ENCODE measurements around the gene RPL28. TPM values are rescaled to one million over a fixed set of nuclear protein-coding genes. Genes with fewer than 3 reads are reported as not detected.

The RPL28 gene
- total RNA-seq, 4 donors from 2014 or later, result 20.7 to 1,084 (median 431) TPM

DNA sequence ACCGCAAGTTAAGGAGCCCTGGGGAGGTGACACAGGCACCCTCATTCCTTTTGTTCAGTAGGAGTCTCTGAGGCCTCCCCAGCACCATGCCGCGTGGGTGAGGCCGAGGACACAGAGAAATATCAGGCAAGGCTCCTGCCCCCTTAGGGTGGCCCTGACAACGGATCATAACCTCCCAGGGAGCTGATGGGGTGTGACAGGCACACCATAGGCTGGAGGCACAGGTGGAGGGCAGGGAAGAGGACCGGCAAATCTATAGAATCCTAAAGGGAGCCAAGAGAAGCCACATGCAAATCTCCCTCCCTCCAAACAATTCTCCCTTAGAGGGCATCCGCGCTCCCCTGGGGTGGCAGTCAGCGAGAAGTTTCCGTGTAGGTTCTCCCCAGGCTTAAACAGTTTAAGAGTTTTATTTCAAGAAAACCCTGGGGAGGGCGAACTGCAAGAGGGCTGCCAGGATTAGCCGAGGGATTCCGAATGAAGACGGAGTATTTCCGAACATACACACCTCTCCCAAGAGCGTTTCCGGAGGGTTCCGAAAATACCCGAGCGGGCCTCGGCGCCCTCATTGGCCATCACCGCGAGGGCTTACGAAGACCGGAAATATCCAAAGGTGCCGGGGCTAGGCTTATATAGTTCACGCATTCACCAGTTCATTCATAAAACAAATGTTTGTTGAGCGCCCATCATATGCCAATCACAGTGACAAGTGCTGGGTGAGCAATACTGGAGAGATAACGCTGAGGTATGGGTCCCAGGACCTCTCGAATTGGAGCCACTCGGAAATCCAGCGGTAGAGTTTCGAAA lies 610 bp upstream of the RPL28 start:
- peak; percentile 97 to 98 for DNase-seq
- Histone ChIP-seq H3K4me3 (peak overlapping the region; percentile 70 to 86), H3K36me3 (no peaks in the 10 kb centered on the region), H3K4me1 (peaks cover 17 to 30% of the 10 kb centered on the region in 2 donors), H3K27me3 (no peaks in the 10 kb centered on the region), H3K27ac (peak overlapping the region; percentile 89 to 97), H3K9me3 (no peaks in the 10 kb centered on the region)
- intact Hi-C loops (cut with DNase I; ENCODE audit: low total_unique reads), result loop anchor here (5.0 kb wide), 1 partner anchor 83 kb away; no protein-coding TSS in a partner anchor
- TF ChIP-seq, protein P1, sequence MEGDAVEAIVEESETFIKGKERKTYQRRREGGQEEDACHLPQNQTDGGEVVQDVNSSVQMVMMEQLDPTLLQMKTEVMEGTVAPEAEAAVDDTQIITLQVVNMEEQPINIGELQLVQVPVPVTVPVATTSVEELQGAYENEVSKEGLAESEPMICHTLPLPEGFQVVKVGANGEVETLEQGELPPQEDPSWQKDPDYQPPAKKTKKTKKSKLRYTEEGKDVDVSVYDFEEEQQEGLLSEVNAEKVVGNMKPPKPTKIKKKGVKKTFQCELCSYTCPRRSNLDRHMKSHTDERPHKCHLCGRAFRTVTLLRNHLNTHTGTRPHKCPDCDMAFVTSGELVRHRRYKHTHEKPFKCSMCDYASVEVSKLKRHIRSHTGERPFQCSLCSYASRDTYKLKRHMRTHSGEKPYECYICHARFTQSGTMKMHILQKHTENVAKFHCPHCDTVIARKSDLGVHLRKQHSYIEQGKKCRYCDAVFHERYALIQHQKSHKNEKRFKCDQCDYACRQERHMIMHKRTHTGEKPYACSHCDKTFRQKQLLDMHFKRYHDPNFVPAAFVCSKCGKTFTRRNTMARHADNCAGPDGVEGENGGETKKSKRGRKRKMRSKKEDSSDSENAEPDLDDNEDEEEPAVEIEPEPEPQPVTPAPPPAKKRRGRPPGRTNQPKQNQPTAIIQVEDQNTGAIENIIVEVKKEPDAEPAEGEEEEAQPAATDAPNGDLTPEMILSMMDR (IDR thresholded peaks at IDR 0.05), result peak in 1 of 4 experiments; percentile 6
- TF ChIP-seq POLR2A (IDR thresholded peaks at IDR 0.05), result no peak

DNA sequence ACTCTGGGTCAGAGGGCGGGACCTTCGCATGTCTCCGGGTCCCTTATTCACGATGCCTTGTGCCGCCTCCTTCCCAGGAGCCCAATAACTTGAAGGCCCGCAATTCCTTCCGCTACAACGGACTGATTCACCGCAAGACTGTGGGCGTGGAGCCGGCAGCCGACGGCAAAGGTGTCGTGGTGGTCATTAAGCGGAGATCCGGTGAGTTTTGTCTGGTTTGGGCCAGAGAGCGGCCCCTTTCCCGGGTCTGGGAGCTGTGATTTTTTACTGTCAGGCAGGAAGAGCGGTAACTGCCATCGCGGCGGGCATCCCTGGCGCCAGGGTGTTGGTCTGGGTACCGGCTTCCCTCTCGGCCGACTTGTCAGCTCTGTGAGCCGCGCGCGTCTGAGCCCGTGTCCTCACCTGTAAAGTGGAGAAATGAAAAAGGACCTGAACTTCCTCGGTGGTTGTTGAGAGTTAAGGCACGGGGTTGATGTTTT lies 800 bp downstream of the RPL28 start:
- Histone ChIP-seq H3K27me3 (no peaks in the 10 kb centered on the region), H3K4me1 (peaks cover 17 to 30% of the 10 kb centered on the region in 2 donors), H3K4me3 (peak overlapping the region; percentile 70 to 86), H3K36me3 (no peaks in the 10 kb centered on the region), H3K27ac (peak overlapping the region; percentile 89 to 97), H3K9me3 (no peaks in the 10 kb centered on the region)
- intact Hi-C loops (cut with DNase I; ENCODE audit: low total_unique reads), result no loop called here
- DNase-seq, result no peak
- TF ChIP-seq, protein P1 (IDR thresholded peaks at IDR 0.05), result no peak
- TF ChIP-seq POLR2A (IDR thresholded peaks at IDR 0.05), result no peak

DNA sequence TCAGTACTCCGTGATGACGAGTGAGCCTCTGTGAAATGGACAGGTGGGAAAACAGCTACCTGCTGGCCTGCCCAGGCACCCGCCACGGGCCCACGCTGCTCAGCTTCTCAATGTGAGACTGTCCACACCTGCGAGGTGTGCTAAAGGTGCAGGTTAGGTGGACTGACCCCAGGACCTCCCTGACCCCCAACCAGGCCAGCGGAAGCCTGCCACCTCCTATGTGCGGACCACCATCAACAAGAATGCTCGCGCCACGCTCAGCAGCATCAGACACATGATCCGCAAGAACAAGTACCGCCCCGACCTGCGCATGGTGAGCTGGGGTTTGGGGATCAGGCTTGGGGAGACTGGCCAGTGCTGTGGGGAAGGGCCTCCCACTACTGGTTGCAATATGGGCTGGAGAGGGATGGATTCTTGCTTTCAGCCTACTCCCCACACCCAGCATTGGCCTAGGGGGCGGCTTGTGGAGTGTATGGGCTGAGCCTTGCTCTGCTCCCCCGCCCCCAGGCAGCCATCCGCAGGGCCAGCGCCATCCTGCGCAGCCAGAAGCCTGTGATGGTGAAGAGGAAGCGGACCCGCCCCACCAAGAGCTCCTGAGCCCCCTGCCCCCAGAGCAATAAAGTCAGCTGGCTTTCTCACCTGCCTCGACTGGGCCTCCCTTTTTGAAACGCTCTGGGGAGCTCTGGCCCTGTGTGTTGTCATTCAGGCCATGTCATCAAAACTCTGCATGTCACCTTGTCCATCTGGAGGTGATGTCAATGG lies 2.2 kb downstream of the RPL28 start:
- peak overlapping the region in 1 of 2 donors; percentile 70 for H3K4me3 ChIP-seq
- H3K9me3 ChIP-seq, result no peaks in the 10 kb centered on the region
- peaks cover 17 to 30% of the 10 kb centered on the region in 2 donors for H3K4me1 ChIP-seq
- H3K27me3 ChIP-seq, result no peaks in the 10 kb centered on the region
- intact Hi-C loops (cut with DNase I; ENCODE audit: low total_unique reads), result no loop called here
- TF ChIP-seq, protein P1 (IDR thresholded peaks at IDR 0.05), result no peak
- no peak for TF ChIP-seq POLR2A (IDR thresholded peaks at IDR 0.05)
- H3K27ac ChIP-seq, result no peak overlapping the region
- DNase-seq, result no peak
- H3K36me3 ChIP-seq, result no peaks in the 10 kb centered on the region

DNA sequence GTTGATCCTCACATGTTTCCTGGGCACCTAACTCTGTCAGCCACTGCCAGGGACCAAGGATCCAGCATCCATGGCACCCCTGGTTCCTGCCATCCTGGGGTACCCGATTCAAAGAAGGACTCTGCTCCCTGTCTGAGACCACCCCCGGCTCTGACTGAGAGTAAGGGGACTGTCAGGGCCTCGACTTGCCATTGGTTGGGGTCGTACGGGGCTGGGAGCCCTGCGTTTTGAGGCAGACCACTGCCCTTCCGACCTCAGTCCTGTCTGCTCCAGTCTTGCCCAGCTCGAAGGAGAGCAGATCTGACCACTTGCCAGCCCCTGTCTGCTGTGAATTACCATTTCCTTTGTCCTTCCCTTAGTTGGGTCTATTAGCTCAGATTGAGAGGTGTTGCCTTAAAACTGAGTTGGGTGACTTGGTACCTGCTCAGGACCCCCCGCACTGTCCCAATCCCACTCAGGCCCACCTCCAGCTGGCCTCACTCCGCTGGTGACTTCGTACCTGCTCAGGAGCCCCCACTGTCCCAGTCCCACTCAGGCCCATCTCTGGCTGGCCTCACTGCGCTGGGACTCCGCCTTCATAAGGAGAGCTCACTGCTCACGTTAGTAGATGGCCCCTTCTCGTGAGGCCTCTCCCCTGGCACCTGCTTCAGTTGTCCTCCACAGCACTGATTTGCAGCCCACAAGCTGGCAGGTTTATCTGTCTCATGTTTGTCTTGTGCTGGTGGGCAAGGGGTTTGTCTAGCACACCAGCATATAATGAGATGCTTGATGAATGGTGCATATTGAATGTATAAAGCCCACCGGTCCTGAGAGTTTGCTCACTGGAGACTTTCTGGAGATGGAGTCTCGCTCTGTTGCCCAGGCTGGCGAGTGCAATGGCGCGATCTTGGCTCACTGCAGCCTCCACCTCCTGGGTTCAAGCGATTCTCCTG lies 3.9 kb downstream of the RPL28 start:
- Histone ChIP-seq H3K9me3 (no peaks in the 10 kb centered on the region), H3K4me3 (no peak overlapping the region), H3K4me1 (peaks cover 12 to 25% of the 10 kb centered on the region in 2 donors), H3K27ac (no peak overlapping the region), H3K27me3 (no peaks in the 10 kb centered on the region), H3K36me3 (no peaks in the 10 kb centered on the region)
- intact Hi-C loops (cut with DNase I; ENCODE audit: low total_unique reads), result no loop called here
- no peak for DNase-seq
- TF ChIP-seq, protein P1 (IDR thresholded peaks at IDR 0.05), result no peak
- TF ChIP-seq POLR2A (IDR thresholded peaks at IDR 0.05), result no peak

Data from uterus (tissue), 4 donors.